Natural killer cell (primary cell): ENCODE results near the gene SLC6A19. TPM values are rescaled to one million over a fixed set of nuclear protein-coding genes. Genes with fewer than 3 reads are reported as not detected.

ENCODE experiments used
- ATAC-seq, 3 donors: fragments of 150-1000 bp in 2 of 3; fragments of 200-7000 bp in 1 of 3; cut with Tn5 transposase; 1 replicate in 1 of 3; 2 replicates in 2 of 3; pipeline ENCODE4 v1.10.0; 2021; ENCODE audit warnings: mild to moderate bottlenecking in 2 of 3, moderate library complexity in 2 of 3
- DNase-seq, 2 donors: peaks; one replicate each; pipeline versions ENCODE4 v3.0.0 to v3.0.0-alpha.2; 2013 to 2021; ENCODE audit warnings: mixed read lengths in 1 of 2
- H3K27ac ChIP-seq: one replicate; pipeline ENCODE4 v1.5.1; 2013; ENCODE audit warnings: mild to moderate bottlenecking, low read length
- H3K27me3 ChIP-seq: one replicate; pipeline ENCODE4 v1.6.1; 2013; ENCODE audit warnings: low read length; ENCODE audit not compliant: control insufficient read depth, insufficient read depth
- H3K36me3 ChIP-seq: one replicate; pipeline ENCODE4 v1.6.1; 2013; ENCODE audit warnings: low read length; ENCODE audit not compliant: control insufficient read depth, insufficient read depth
- H3K4me1 ChIP-seq: one replicate; pipeline ENCODE4 v1.6.1; 2013; ENCODE audit warnings: low read length; ENCODE audit not compliant: control insufficient read depth, insufficient read depth
- H3K4me3 ChIP-seq: one replicate; pipeline ENCODE4 v1.5.1; 2013; ENCODE audit warnings: low read length
- H3K9me3 ChIP-seq: one replicate; pipeline ENCODE4 v1.6.1; 2013; ENCODE audit warnings: low read length; ENCODE audit not compliant: control insufficient read depth, insufficient read depth
- H3K27ac Mint-ChIP-seq, 2 donors: one replicate each; pipeline ENCODE4 v1.8.0; 2022; ENCODE audit warnings: mild to moderate bottlenecking in 2 of 2, mixed read lengths in 2 of 2, moderate library complexity in 1 of 2
- H3K27me3 Mint-ChIP-seq, 2 donors: one replicate each; pipeline ENCODE4 v1.8.0; 2022; ENCODE audit warnings: low read depth in 2 of 2, mixed read lengths in 2 of 2
- H3K36me3 Mint-ChIP-seq: one replicate; pipeline ENCODE4 v1.8.0; 2022; ENCODE audit warnings: mixed read lengths
- H3K4me1 Mint-ChIP-seq, 2 donors: one replicate each; pipeline ENCODE4 v1.8.0; 2022; ENCODE audit warnings: mixed read lengths in 2 of 2
- H3K4me3 Mint-ChIP-seq: one replicate; pipeline ENCODE4 v1.8.0; 2022; ENCODE audit warnings: mild to moderate bottlenecking, moderate library complexity, mixed read lengths
- H3K9me3 Mint-ChIP-seq, 2 donors: one replicate each; pipeline ENCODE4 v1.8.0; 2022; ENCODE audit warnings: mixed read lengths in 2 of 2
- CTCF ChIP-seq: fragments of 200-600 bp; IDR thresholded peaks from one replicate; pipeline ENCODE4 v1.8.0; 2022; ENCODE audit warnings: antibody characterized with exemption
- WGBS: methylation state at CpG from one replicate; pipeline ENCODE4 v1.1.7; 2013; ENCODE audit warnings: missing lambda C conversion rate; ENCODE audit not compliant: insufficient coverage; 5-methylcytosine and 5-hydroxymethylcytosine counted together
- intact Hi-C: fragments of 100-400 bp; cut with micrococcal nuclease; formaldehyde crosslinking; loops from one replicate; pipeline ENCODE4 v1.14.2; 2022
- total RNA-seq, 4 donors: library from RNA; stranded (reverse); fragments of 120-200 nt in 1 of 4; gene quantifications; one replicate each; pipeline versions ENCODE4 v1.2.3 to v1.2.4, GENCODE V29; 2013 to 2022

SLC6A19 gene
- total RNA-seq, 3 donors from 2014 or later (not counting 1 experiment from before 2014, with no cell fraction given): not detected

- no peaks in the 10 kb centered on the region for H3K36me3 Mint-ChIP-seq
- H3K36me3 ChIP-seq: no peaks in the 10 kb centered on the region
- intact Hi-C loops: no loop called here
- H3K27ac ChIP-seq: no peak overlapping the region
- no peaks in the 10 kb centered on the region for H3K9me3 ChIP-seq
- H3K4me1 ChIP-seq: no peaks in the 10 kb centered on the region
- no peaks in the 10 kb centered on the region for H3K9me3 Mint-ChIP-seq
- H3K4me3 Mint-ChIP-seq: no peak overlapping the region
- H3K27ac Mint-ChIP-seq: no peak overlapping the region
- peaks cover 13 to 22% of the 10 kb centered on the region in 2 donors for H3K4me1 Mint-ChIP-seq
- 35% methylated on average over 7 of the region's 7 CpGs for WGBS
- no peak for DNase-seq
- no peak for TF ChIP-seq CTCF
- peaks cover 23 to 25% of the 10 kb centered on the region in 2 donors for H3K27me3 Mint-ChIP-seq
- no peaks in the 10 kb centered on the region for H3K27me3 ChIP-seq
- ATAC-seq: no peak
- no peak overlapping the region for H3K4me3 ChIP-seq
These were observed 28.4 kb downstream of the SLC6A19 start for GRCh38 chr5:1229822-1230221.

GRCh38 chr5:1230551-1230950, 29.2 kb downstream of the SLC6A19 start:
- DNase-seq (no peak), ATAC-seq (no peak)
- Mint-ChIP-seq H3K27ac (no peak overlapping the region), H3K27me3 (peaks cover 23 to 25% of the 10 kb centered on the region in 2 donors), H3K36me3 (peaks cover 1% of the 10 kb centered on the region), H3K4me3 (no peak overlapping the region), H3K9me3 (no peaks in the 10 kb centered on the region), H3K4me1 (peaks cover 13 to 22% of the 10 kb centered on the region in 2 donors)
- Histone ChIP-seq H3K4me3 (no peak overlapping the region), H3K27me3 (no peaks in the 10 kb centered on the region), H3K36me3 (no peaks in the 10 kb centered on the region), H3K27ac (no peak overlapping the region), H3K4me1 (no peaks in the 10 kb centered on the region), H3K9me3 (peaks cover 7% of the 10 kb centered on the region)
- no peak for TF ChIP-seq CTCF
- 89% methylated on average over 17 of the region's 17 CpGs for WGBS
- intact Hi-C loops: no loop called here

GRCh38 chr5:1231354-1231905, 30.0 kb downstream of the SLC6A19 start:
- no peak for ATAC-seq
- intact Hi-C loops: no loop called here
- Histone ChIP-seq H3K9me3 (peaks cover 8% of the 10 kb centered on the region), H3K36me3 (no peaks in the 10 kb centered on the region), H3K27me3 (no peaks in the 10 kb centered on the region), H3K4me3 (no peak overlapping the region), H3K4me1 (no peaks in the 10 kb centered on the region), H3K27ac (no peak overlapping the region)
- H3K4me1 Mint-ChIP-seq: peaks cover 13 to 22% of the 10 kb centered on the region in 2 donors
- peaks cover 20 to 25% of the 10 kb centered on the region in 2 donors for H3K27me3 Mint-ChIP-seq
- peaks cover 9% of the 10 kb centered on the region for H3K36me3 Mint-ChIP-seq
- no peak overlapping the region for H3K27ac Mint-ChIP-seq
- 64% methylated on average over 13 of the region's 13 CpGs for WGBS
- H3K4me3 Mint-ChIP-seq: no peak overlapping the region
- DNase-seq: no peak
- H3K9me3 Mint-ChIP-seq: peaks cover 3 to 5% of the 10 kb centered on the region in 2 donors
- TF ChIP-seq CTCF: no peak

- WGBS: 93% methylated on average over 25 of the region's 25 CpGs
- intact Hi-C loops: no loop called here
- Histone ChIP-seq H3K27ac (no peak overlapping the region), H3K4me1 (no peaks in the 10 kb centered on the region), H3K9me3 (peaks cover 8% of the 10 kb centered on the region), H3K4me3 (no peak overlapping the region), H3K36me3 (no peaks in the 10 kb centered on the region), H3K27me3 (no peaks in the 10 kb centered on the region)
- Mint-ChIP-seq H3K27me3 (peaks cover 16 to 19% of the 10 kb centered on the region in 2 donors), H3K4me1 (peaks cover 7 to 16% of the 10 kb centered on the region in 2 donors), H3K27ac (no peak overlapping the region), H3K4me3 (no peak overlapping the region), H3K9me3 (peaks cover 3 to 5% of the 10 kb centered on the region in 2 donors), H3K36me3 (peaks cover 9% of the 10 kb centered on the region)
- DNase-seq: no peak
- no peak for TF ChIP-seq CTCF
- no peak for ATAC-seq
These were observed 31.4 kb downstream of the SLC6A19 start for GRCh38 chr5:1232780-1233179.
